Psoas muscle (tissue), 8 donors: ENCODE measurements around the gene PPP1R9B. TPM values are rescaled to one million over a fixed set of nuclear protein-coding genes. Genes with fewer than 3 reads are reported as not detected.

ENCODE experiments used
- ATAC-seq, 4 donors: fragments of 200-7000 bp; cut with Tn5 transposase; one replicate each; pipeline ENCODE4 v1.9.1; 2020; ENCODE audit warnings: moderate library complexity in 3 of 4, mild to moderate bottlenecking in 2 of 4
- DNase-seq, 2 donors: peaks; one replicate each; pipeline ENCODE4 v3.0.0-alpha.2; 2020
- H3K27ac ChIP-seq: fragments of 200-600 bp; one replicate; pipeline ENCODE4 v1.8.0; 2022
- H3K27me3 ChIP-seq, 3 donors: fragments of 200-600 bp in 1 of 3; one replicate each; pipeline versions ENCODE4 v1.6.1 to v1.8.0; 2013 to 2022; ENCODE audit warnings: low read length in 2 of 3, mild to moderate bottlenecking in 2 of 3, moderate library complexity in 1 of 3; ENCODE audit not compliant: insufficient read depth in 3 of 3
- H3K36me3 ChIP-seq, 2 donors: fragments of 200-600 bp in 1 of 2; one replicate each; pipeline versions ENCODE4 v1.6.1 to v1.8.0; 2013 to 2022; ENCODE audit warnings: low read depth in 1 of 2, mild to moderate bottlenecking in 1 of 2, moderate library complexity in 1 of 2; ENCODE audit not compliant: insufficient read depth in 1 of 2
- H3K4me1 ChIP-seq: fragments of 200-600 bp; one replicate; pipeline ENCODE4 v1.8.0; 2022
- H3K4me3 ChIP-seq: fragments of 200-600 bp; one replicate; pipeline ENCODE4 v1.8.0; 2022; ENCODE audit warnings: mild to moderate bottlenecking
- H3K9me3 ChIP-seq: fragments of 200-600 bp; one replicate; pipeline ENCODE4 v1.8.0; 2022
- WGBS, 3 donors: extraction: QIAGEN DNeasy Blood & Tissue Kit; methylation state at CpG; one replicate each; pipeline versions ENCODE4 v1.1.6 to v1.1.7; 2013; 5-methylcytosine and 5-hydroxymethylcytosine counted together
- intact Hi-C, 2 donors: fragments of 100-400 bp; cut with DNase I; formaldehyde crosslinking; loops; one replicate each; pipeline versions ENCODE4 v1.11.0 to v1.14.2; 2022
- polyA plus RNA-seq, 3 donors: library from polyadenylated mRNA; stranded (reverse); fragments of 200-250 nt; gene quantifications; one replicate each; pipeline ENCODE4 v1.2.3, GENCODE V29; 2013
- total RNA-seq, 4 donors: library from RNA; stranded (reverse); fragmentation: NEBNext Ultra II Directional in 2 of 4; extraction: Animal tissue kit (Norgen Biotek cat#: 25700) in 2 of 4; gene quantifications; one replicate each; pipeline versions ENCODE4 v1.2.1 to v1.2.4, GENCODE V29; 2021 to 2023
- TF ChIP-seq, protein P1 (sequence below): fragments of 200-600 bp; IDR thresholded peaks from one replicate; pipeline ENCODE4 v1.8.0; 2022; ENCODE audit warnings: antibody characterized with exemption
- donor health status: healthy with polysubstance abuse.
- donor health status: DM: no; HTN: no; CAD: no; lungs with moderate emphysema.
- donor health status: Bipolar disorder and iron deficiency.
- donor health status: healthy.
- donor health status: DM: yes; HTN: yes; CAD: no.
- donor health status: DM: no; HTN: no; CAD: no.
- donor health status: DM: no; HTN: no; CAD: no.
- donor health status: DM: yes; HTN: yes; CAD: no.

Gene PPP1R9B
- total and polyA plus RNA-seq, 7 donors: 7.0 to 26.5 (median 15.1) TPM

DNA sequence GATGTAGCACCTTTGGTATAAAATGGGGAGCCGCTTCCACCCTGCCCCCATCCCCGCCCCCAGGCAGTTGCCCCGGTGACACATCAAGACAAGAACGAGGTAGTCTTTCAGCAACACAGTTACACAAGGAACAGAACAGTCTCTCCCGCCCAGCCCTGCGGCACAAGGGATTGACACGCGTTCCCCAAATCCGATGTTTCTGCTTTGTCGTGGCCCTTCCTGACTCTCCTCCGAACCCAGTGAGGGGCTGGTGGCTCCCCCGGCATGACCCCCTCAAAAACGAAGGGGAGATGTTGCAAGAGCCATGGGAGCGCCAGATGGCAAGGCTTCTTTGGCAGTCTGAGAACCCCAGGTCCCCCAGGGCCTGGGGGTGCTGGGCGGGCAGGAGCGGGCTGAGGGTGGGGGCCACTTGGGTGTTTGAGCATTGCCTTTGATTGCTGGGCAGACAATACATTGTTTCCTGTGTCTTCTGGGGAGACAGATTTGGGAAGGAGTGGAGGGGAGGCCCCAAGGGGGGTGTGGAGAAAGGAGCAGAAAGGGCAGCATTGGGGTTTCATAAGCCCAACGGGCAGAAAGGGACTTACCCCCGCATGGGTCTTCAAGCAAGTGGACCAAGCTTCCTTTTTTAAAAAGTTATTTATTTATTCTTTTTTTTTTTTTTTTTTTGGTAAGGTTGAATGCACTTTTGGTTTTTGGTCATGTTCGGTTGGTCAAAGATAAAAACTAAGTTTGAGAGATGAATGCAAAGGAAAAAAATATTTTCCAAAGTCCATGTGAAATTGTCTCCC, 34.3 kb upstream of the PPP1R9B start:
- H3K36me3 ChIP-seq: peaks cover 0 to 3% of the 10 kb centered on the region in 2 donors

DNA sequence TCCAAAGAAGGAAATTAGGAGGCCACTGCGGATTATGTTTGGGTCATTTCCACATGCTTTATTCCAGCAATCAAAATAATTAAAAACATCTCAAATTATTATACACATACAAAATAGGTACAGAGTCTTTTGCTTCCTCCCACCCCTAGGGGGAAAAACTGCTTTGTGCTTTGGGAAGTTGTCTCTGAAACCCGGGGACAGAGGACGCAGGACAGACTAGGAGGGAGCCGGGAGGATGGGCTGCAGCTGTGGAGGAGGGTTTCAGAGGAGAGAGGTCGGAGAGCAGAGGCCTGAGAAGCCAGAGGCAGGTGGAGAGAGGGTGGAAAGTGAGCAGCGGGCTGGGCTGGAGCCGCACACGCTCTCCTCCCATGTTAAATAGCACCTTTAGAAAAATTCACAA, 33.6 kb upstream of the PPP1R9B start:
- DNase-seq: peak in 1 of 2 donors; percentile 26
- Histone ChIP-seq H3K27me3 (no peaks in the 10 kb centered on the region), H3K27ac (no peak overlapping the region), H3K4me3 (no peak overlapping the region), H3K4me1 (no peaks in the 10 kb centered on the region), H3K36me3 (peaks cover 0 to 3% of the 10 kb centered on the region in 2 donors), H3K9me3 (no peaks in the 10 kb centered on the region)
- TF ChIP-seq, protein P1, sequence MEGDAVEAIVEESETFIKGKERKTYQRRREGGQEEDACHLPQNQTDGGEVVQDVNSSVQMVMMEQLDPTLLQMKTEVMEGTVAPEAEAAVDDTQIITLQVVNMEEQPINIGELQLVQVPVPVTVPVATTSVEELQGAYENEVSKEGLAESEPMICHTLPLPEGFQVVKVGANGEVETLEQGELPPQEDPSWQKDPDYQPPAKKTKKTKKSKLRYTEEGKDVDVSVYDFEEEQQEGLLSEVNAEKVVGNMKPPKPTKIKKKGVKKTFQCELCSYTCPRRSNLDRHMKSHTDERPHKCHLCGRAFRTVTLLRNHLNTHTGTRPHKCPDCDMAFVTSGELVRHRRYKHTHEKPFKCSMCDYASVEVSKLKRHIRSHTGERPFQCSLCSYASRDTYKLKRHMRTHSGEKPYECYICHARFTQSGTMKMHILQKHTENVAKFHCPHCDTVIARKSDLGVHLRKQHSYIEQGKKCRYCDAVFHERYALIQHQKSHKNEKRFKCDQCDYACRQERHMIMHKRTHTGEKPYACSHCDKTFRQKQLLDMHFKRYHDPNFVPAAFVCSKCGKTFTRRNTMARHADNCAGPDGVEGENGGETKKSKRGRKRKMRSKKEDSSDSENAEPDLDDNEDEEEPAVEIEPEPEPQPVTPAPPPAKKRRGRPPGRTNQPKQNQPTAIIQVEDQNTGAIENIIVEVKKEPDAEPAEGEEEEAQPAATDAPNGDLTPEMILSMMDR: no peak
- WGBS, 3 donors: 67 to 78% (median 69%) methylated on average over 8 of the region's 8 CpGs
- no peak for ATAC-seq
- intact Hi-C loops: no loop called here

More for the DNA sequence above, 34.3 kb upstream of the PPP1R9B start:
- ATAC-seq: peak in 2 of 4 donors; percentile 23 to 34
- H3K27me3 ChIP-seq: no peaks in the 10 kb centered on the region
- TF ChIP-seq, protein P1: no peak
- no peaks in the 10 kb centered on the region for H3K4me1 ChIP-seq
- H3K4me3 ChIP-seq: no peak overlapping the region
- H3K27ac ChIP-seq: no peak overlapping the region
- WGBS, 3 donors: 70 to 80% (median 74%) methylated on average over 19 of the region's 19 CpGs
- DNase-seq: peak; percentile 64 to 66
- H3K9me3 ChIP-seq: no peaks in the 10 kb centered on the region
- intact Hi-C loops: no loop called here

DNA sequence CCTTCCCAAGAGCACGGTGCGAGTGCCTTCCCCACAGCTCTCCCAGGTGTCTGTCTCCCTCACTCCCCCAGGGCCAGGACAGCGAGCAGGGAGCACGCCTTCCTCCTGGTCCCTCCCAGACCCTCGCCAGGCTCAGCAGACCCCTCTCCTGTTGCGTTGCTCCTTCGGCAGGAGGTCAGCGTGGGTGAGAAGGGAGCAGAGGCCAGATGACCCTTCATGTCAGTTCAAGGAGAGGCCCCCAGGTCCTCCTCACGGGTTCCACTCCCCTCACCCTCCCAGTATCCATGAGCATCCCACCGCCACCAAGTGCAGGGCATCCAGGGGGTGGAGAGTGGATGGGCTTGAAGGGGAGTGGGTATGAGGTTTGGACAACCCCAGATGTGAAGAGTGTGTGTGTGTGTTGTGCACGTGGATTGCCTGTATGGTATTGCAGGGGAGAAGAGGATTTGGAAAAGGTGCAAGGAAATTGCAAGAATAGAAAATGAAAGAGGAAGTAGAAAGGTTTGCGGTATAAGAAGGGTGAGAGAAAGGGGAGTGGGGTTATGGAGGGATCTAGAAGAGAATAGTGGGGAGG, 33.0 kb upstream of the PPP1R9B start:
- TF ChIP-seq, protein P1: no peak
- no peaks in the 10 kb centered on the region for H3K27me3 ChIP-seq
- no peaks in the 10 kb centered on the region for H3K9me3 ChIP-seq
- WGBS, 3 donors: 63 to 77% (median 75%) methylated on average over 11 to 12 of the region's 12 CpGs
- H3K27ac ChIP-seq: no peak overlapping the region
- H3K36me3 ChIP-seq: peaks cover 0 to 3% of the 10 kb centered on the region in 2 donors
- H3K4me1 ChIP-seq: peaks cover 5% of the 10 kb centered on the region
- DNase-seq: peak; percentile 9 to 45
- intact Hi-C loops: no loop called here
- no peak overlapping the region for H3K4me3 ChIP-seq
- ATAC-seq: no peak

DNA sequence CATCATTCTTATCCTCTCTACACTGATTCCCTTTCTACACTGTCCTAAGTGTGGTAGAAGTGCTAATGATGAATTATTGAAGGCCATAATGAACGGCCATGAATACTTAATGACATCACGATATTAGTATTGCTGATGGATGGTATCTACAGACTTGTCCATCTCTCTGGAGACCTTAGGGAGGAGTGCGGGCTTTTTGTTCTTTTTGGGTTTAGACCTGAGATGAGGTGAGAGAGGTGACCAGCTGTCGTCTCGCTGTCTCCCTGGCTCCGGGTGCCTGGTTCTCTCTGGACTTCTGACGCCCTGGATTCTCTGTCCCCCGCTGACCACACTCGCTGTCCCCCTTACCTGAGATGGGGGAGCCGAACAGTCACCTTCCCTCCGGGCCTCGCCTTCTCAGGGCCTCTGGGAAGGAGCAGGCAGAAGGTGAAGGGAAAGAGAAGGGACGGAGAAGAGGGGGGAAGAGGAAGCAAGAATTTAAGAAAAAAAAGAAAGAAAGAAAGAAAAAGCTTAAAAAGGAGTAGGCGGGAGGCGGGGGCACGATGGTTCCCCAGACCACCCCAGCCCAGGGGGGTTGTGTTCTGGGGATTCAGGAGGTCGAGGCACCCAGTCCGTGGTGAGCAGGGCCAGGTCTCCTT, 32.4 kb upstream of the PPP1R9B start:
- TF ChIP-seq, protein P1: no peak
- Histone ChIP-seq H3K4me3 (no peak overlapping the region), H3K9me3 (no peaks in the 10 kb centered on the region), H3K36me3 (peaks cover 0 to under 1% of the 10 kb centered on the region in 2 donors), H3K27ac (no peak overlapping the region), H3K4me1 (peaks cover 11% of the 10 kb centered on the region), H3K27me3 (no peaks in the 10 kb centered on the region)
- intact Hi-C loops: no loop called here
- DNase-seq (peak; percentile 6 to 48), ATAC-seq (no peak)
- 85 to 87% (median 86%) methylated on average over 17 to 18 of the region's 18 CpGs for WGBS, 3 donors
